GM19438 (cell line): ENCODE data around the gene STAT5A.
"Not testable (repeated sequence)": the region's sequence is repeated elsewhere in the genome, so short reads cannot be mapped to it uniquely, and the experiment has no call there.

ENCODE experiments used
- ATAC-seq: cut with Tn5 transposase; IDR thresholded peaks from one replicate; pipeline ENCODE4 v1.9.1; 2021; ENCODE audit warnings: low read depth; ENCODE audit not compliant: unreplicated experiment

STAT5A gene

GRCh38 chr17:42359133-42359532 lies 70.8 kb downstream of the STAT5A start:
- ATAC-seq, result no peak

GRCh38 chr17:42360388-42360787 lies 72.1 kb downstream of the STAT5A start:
- not testable (repeated sequence) for ATAC-seq
